CD4-positive, alpha-beta memory T cell (primary cell): ENCODE data around the gene RPL32. TPM values are rescaled to one million over a fixed set of nuclear protein-coding genes. Genes with fewer than 3 reads are reported as not detected.

Experiments used
- CTCF ChIA-PET: fragments of 350-600 bp; sonication (Branson Sonifier 250); formaldehyde crosslinking; loops from one replicate; lab custom pipeline; 2021; ENCODE audit warnings: inconsistent platforms; ENCODE audit not compliant: partially characterized antibody; lab: Charles Lee
- POLR2A ChIA-PET: fragments of 350-600 bp; sonication (Branson Sonifier 250); formaldehyde crosslinking; loops from one replicate; lab custom pipeline; 2021; ENCODE audit not compliant: partially characterized antibody; lab: Charles Lee
- DNase-seq, 5 donors: peaks; one replicate each; pipeline versions ENCODE4 v3.0.0 to v3.0.0-alpha.2; 2020 to 2022; ENCODE audit warnings: mixed read lengths in 1 of 5
- H3K27ac ChIP-seq: one replicate; pipeline ENCODE4 v1.7.0; 2013; ENCODE audit warnings: low read depth, low read length
- H3K27me3 ChIP-seq: 2 replicates; pipeline ENCODE4 v1.7.0; 2013; ENCODE audit warnings: mild to moderate bottlenecking, low read length, moderate library complexity; ENCODE audit not compliant: insufficient read depth
- H3K36me3 ChIP-seq: 2 replicates; pipeline ENCODE4 v1.7.0; 2013; ENCODE audit warnings: mild to moderate bottlenecking, low read length, moderate library complexity; ENCODE audit not compliant: insufficient read depth
- H3K4me1 ChIP-seq: 2 replicates; pipeline ENCODE4 v1.7.0; 2013; ENCODE audit warnings: mild to moderate bottlenecking, low read length, moderate library complexity; ENCODE audit not compliant: insufficient read depth
- H3K4me3 ChIP-seq, 2 donors: one replicate each; pipeline ENCODE4 v1.7.0; 2013; ENCODE audit warnings: low read length in 2 of 2, mild to moderate bottlenecking in 1 of 2
- H3K9me3 ChIP-seq, 2 donors: one replicate each; pipeline ENCODE4 v1.7.0; 2013; ENCODE audit warnings: low read length in 2 of 2, control low read depth in 1 of 2; ENCODE audit not compliant: control insufficient read depth in 1 of 2
- H3K27ac Mint-ChIP-seq, 7 donors: one replicate each; pipeline ENCODE4 v1.8.0; 2020 to 2021; ENCODE audit warnings: mixed read lengths in 7 of 7, mild to moderate bottlenecking in 6 of 7, inconsistent platforms in 3 of 7, moderate library complexity in 3 of 7
- H3K27me3 Mint-ChIP-seq, 2 donors: one replicate each; pipeline ENCODE4 v1.8.0; 2020 to 2021; ENCODE audit warnings: mixed read lengths in 2 of 2
- H3K36me3 Mint-ChIP-seq, 2 donors: one replicate each; pipeline ENCODE4 v1.8.0; 2020 to 2021; ENCODE audit warnings: mixed read lengths in 2 of 2, inconsistent platforms in 1 of 2, mild to moderate bottlenecking in 1 of 2
- H3K4me1 Mint-ChIP-seq, 4 donors: one replicate each; pipeline ENCODE4 v1.8.0; 2020 to 2021; ENCODE audit warnings: mixed read lengths in 4 of 4, mild to moderate bottlenecking in 1 of 4
- H3K4me3 Mint-ChIP-seq, 8 donors: one replicate each; pipeline ENCODE4 v1.8.0; 2020 to 2021; ENCODE audit warnings: mixed read lengths in 8 of 8, mild to moderate bottlenecking in 7 of 8, moderate library complexity in 6 of 8, inconsistent platforms in 3 of 8
- H3K9me3 Mint-ChIP-seq, 8 donors: one replicate each; pipeline ENCODE4 v1.8.0; 2020 to 2021; ENCODE audit warnings: mixed read lengths in 8 of 8, mild to moderate bottlenecking in 5 of 8, inconsistent platforms in 3 of 8, moderate library complexity in 1 of 8
- intact Hi-C: fragments of 100-400 bp; cut with micrococcal nuclease; formaldehyde crosslinking; loops from one replicate; pipeline ENCODE4 v1.15.1; 2023
- polyA plus RNA-seq, 2 donors: library from polyadenylated mRNA; unstranded; fragments of 300-500 nt; fragmentation: Illumina TruSeq; gene quantifications; one replicate each; pipeline ENCODE4 v1.2.3, GENCODE V29; 2021
- total RNA-seq, 2 experiments: library from RNA; stranded (reverse); gene quantifications; one replicate each; pipeline ENCODE4 v1.2.3, GENCODE V29; 2021

The RPL32 gene
- total and polyA plus RNA-seq, 4 experiments from 2014 or later, result 2,040 to 3,480 (median 3,340) TPM

GRCh38 chr3:12839156-12839946 is 2.0 kb downstream of the RPL32 start:
- H3K27me3 Mint-ChIP-seq, result no peaks in the 10 kb centered on the region
- Histone ChIP-seq H3K27ac (peak overlapping the region; percentile 92), H3K4me1 (peaks cover 40% of the 10 kb centered on the region), H3K27me3 (no peaks in the 10 kb centered on the region), H3K4me3 (no peak overlapping the region), H3K36me3 (peaks cover 52% of the 10 kb centered on the region), H3K9me3 (no peaks in the 10 kb centered on the region)
- CTCF ChIA-PET, result interaction anchor here (5.1 kb wide), 1 partner anchor 7 kb away, joined by 38 read pairs; no protein-coding TSS in a partner anchor
- peak overlapping the region; percentile 95 to 99 (median 98) for H3K4me3 Mint-ChIP-seq
- no peaks in the 10 kb centered on the region for H3K9me3 Mint-ChIP-seq
- intact Hi-C loops, result no loop called here
- peaks cover 28 to 56% (median 40%) of the 10 kb centered on the region in 4 donors for H3K4me1 Mint-ChIP-seq
- peaks cover 41 to 73% of the 10 kb centered on the region in 2 donors for H3K36me3 Mint-ChIP-seq
- DNase-seq, result no peak
- peak overlapping the region; percentile 99 to 100 (median 100) for H3K27ac Mint-ChIP-seq
- POLR2A ChIA-PET, result interaction anchor here (3.5 kb wide), 1 partner anchor 29 kb away, joined by 44 read pairs; no protein-coding TSS in a partner anchor

DNA sequence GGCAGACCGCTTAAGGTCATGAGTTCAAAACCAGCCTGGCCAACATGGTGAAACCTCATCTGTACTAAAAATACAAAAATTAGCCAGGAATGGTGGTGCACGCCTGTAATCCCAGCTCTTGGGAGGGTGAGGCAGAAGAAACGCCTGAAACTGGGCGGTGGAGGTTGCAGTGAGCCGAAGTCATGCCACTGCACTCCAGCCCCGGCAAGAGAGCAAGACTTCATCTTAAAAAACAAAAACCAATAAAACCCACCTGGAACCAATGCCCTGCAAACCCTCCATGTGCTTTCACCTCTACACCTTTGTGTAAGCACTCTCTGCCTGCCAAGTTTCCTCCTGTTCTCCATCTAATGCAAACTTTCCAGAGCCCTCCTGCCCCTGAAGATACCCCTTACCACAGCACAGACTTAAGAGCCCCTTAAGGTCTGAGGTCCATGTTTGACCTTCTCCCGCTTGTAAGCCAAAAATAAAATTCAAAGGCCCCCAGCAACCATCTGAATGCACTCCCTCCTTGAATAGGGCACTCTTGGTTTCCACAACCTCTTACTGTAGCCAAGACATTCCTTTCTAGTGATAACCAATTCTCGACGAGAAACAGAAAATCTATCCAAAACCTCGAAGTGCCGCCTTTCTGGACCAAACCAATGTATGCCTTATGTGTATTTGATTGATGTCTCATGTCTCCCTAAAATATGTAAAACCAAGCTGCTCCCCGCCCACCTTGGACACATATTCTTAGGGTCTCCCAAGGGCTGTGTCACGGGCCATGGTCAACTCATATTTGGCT is 3.0 kb downstream of the RPL32 start:
- no peaks in the 10 kb centered on the region for H3K9me3 Mint-ChIP-seq
- no peak for DNase-seq
- H3K27me3 Mint-ChIP-seq, result no peaks in the 10 kb centered on the region
- ChIA-PET POLR2A (interaction anchor here (1.3 kb wide), 1 partner anchor 21 kb away, joined by 4 read pairs; no protein-coding TSS in a partner anchor), CTCF (interaction anchor here (2.5 kb wide), 1 partner anchor 28 kb away, joined by 8 read pairs; no protein-coding TSS in a partner anchor)
- no peaks in the 10 kb centered on the region for H3K9me3 ChIP-seq
- peaks cover 40% of the 10 kb centered on the region for H3K4me1 ChIP-seq
- no peak overlapping the region for H3K4me3 ChIP-seq
- no peaks in the 10 kb centered on the region for H3K27me3 ChIP-seq
- no peak overlapping the region for H3K27ac ChIP-seq
- peak overlapping the region; percentile 44 to 100 (median 77) for H3K27ac Mint-ChIP-seq
- H3K36me3 ChIP-seq, result peaks cover 54% of the 10 kb centered on the region
- H3K4me1 Mint-ChIP-seq, result peaks cover 28 to 56% (median 40%) of the 10 kb centered on the region in 4 donors
- H3K36me3 Mint-ChIP-seq, result peaks cover 51 to 83% of the 10 kb centered on the region in 2 donors
- H3K4me3 Mint-ChIP-seq, result peak overlapping the region in 7 of 8 donors; percentile 12 to 99 (median 96)
- intact Hi-C loops, result no loop called here

GRCh38 chr3:12837295-12837986 is 3.9 kb downstream of the RPL32 start:
- H3K36me3 Mint-ChIP-seq, result peaks cover 58 to 93% of the 10 kb centered on the region in 2 donors

GRCh38 chr3:12835052-12835665 is 6.2 kb downstream of the RPL32 start:
- peaks cover 24 to 37% (median 29%) of the 10 kb centered on the region in 4 donors for H3K4me1 Mint-ChIP-seq
- H3K9me3 Mint-ChIP-seq, result no peaks in the 10 kb centered on the region
- Histone ChIP-seq H3K4me1 (peaks cover 30% of the 10 kb centered on the region), H3K36me3 (peaks cover 74% of the 10 kb centered on the region), H3K27me3 (no peaks in the 10 kb centered on the region), H3K9me3 (no peaks in the 10 kb centered on the region), H3K4me3 (no peak overlapping the region), H3K27ac (no peak overlapping the region)
- H3K36me3 Mint-ChIP-seq, result peaks cover 54 to 97% of the 10 kb centered on the region in 2 donors
- no peak overlapping the region for H3K4me3 Mint-ChIP-seq
- no peaks in the 10 kb centered on the region for H3K27me3 Mint-ChIP-seq
- CTCF ChIA-PET, result interaction anchor here (0.9 kb wide), 1 partner anchor 56 kb away, joined by 3 read pairs; no protein-coding TSS in a partner anchor
- POLR2A ChIA-PET, result no interaction called here
- intact Hi-C loops, result no loop called here
- H3K27ac Mint-ChIP-seq, result no peak overlapping the region
- no peak for DNase-seq

More at GRCh38 chr3:12837295-12837986, 3.9 kb downstream of the RPL32 start:
- H3K9me3 ChIP-seq, result no peaks in the 10 kb centered on the region
- Mint-ChIP-seq H3K9me3 (no peaks in the 10 kb centered on the region), H3K27me3 (no peaks in the 10 kb centered on the region), H3K4me1 (peaks cover 28 to 56% (median 40%) of the 10 kb centered on the region in 4 donors), H3K4me3 (peak overlapping the region in 2 of 8 donors; percentile 9 to 27), H3K27ac (peak overlapping the region in 4 of 7 donors; percentile 25 to 100 (median 62))
- DNase-seq, result no peak
- H3K27ac ChIP-seq, result peak overlapping the region; percentile 6
- peaks cover 40% of the 10 kb centered on the region for H3K4me1 ChIP-seq
- CTCF ChIA-PET, result interaction anchor here (2.5 kb wide), 1 partner anchor 27 kb away, joined by 8 read pairs; no protein-coding TSS in a partner anchor
- intact Hi-C loops, result no loop called here
- no peaks in the 10 kb centered on the region for H3K27me3 ChIP-seq
- peaks cover 63% of the 10 kb centered on the region for H3K36me3 ChIP-seq
- POLR2A ChIA-PET, result interaction anchor here (1.3 kb wide), 1 partner anchor 20 kb away, joined by 4 read pairs; no protein-coding TSS in a partner anchor
- no peak overlapping the region for H3K4me3 ChIP-seq

GRCh38 chr3:12833222-12834161 is 7.9 kb downstream of the RPL32 start:
- Mint-ChIP-seq H3K4me3 (peak overlapping the region in 1 of 8 donors; percentile 46), H3K27me3 (no peaks in the 10 kb centered on the region), H3K36me3 (peaks cover 39 to 80% of the 10 kb centered on the region in 2 donors), H3K27ac (peak overlapping the region in 4 of 7 donors; percentile 20 to 59 (median 44)), H3K4me1 (peaks cover 9 to 21% (median 14%) of the 10 kb centered on the region in 4 donors), H3K9me3 (no peaks in the 10 kb centered on the region)
- Histone ChIP-seq H3K9me3 (no peaks in the 10 kb centered on the region), H3K4me3 (no peak overlapping the region), H3K36me3 (peaks cover 62% of the 10 kb centered on the region), H3K27ac (no peak overlapping the region), H3K4me1 (peaks cover 13% of the 10 kb centered on the region), H3K27me3 (no peaks in the 10 kb centered on the region)
- ChIA-PET CTCF (interaction anchor here (0.8 to 5.0 kb wide), 3 partner anchors 8 to 23 kb away, joined by 3 to 38 read pairs (median 9); partner anchors contain the start of gene RPL32), POLR2A (interaction anchor here (4.5 kb wide), 1 partner anchor 8 kb away, joined by 37 read pairs; the partner anchor contains the start of gene RPL32)
- intact Hi-C loops, result no loop called here
- DNase-seq, result no peak
